ENCODE measurements around the gene EIF4E.

The EIF4E gene

DNA sequence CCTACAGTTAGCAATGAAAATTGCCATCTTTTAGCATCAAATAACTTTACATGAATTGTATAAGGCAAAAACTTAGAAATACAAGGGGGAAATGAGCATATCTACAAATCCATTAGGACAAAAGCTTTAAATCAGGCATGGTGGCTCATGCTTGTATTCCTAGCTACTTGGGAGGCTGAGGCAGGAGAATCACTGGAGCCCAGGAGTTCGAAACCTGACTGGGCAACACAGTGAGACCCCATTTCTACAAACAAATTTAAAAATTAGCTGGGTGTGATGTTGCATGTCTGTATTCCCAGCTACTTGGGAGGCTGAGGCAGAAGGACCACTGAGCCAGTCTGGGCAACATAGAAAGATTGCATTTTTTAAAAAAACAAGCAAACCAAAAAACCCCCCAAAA, 61.3 kb downstream of the EIF4E start:
- TF ChIP-seq, protein P1, sequence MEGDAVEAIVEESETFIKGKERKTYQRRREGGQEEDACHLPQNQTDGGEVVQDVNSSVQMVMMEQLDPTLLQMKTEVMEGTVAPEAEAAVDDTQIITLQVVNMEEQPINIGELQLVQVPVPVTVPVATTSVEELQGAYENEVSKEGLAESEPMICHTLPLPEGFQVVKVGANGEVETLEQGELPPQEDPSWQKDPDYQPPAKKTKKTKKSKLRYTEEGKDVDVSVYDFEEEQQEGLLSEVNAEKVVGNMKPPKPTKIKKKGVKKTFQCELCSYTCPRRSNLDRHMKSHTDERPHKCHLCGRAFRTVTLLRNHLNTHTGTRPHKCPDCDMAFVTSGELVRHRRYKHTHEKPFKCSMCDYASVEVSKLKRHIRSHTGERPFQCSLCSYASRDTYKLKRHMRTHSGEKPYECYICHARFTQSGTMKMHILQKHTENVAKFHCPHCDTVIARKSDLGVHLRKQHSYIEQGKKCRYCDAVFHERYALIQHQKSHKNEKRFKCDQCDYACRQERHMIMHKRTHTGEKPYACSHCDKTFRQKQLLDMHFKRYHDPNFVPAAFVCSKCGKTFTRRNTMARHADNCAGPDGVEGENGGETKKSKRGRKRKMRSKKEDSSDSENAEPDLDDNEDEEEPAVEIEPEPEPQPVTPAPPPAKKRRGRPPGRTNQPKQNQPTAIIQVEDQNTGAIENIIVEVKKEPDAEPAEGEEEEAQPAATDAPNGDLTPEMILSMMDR (conservative IDR thresholded peaks at IDR 0.05; ENCODE audit: low read length): no peak
- no peak overlapping the region for H3K4me3 ChIP-seq (ENCODE audit: low read length)
- DNase-seq (ENCODE audit: low read depth): no peak

GRCh38 chr4:98865059-98865458, 63.9 kb downstream of the EIF4E start:
- no peak for DNase-seq (ENCODE audit: low read depth)
- TF ChIP-seq, protein P1 (conservative IDR thresholded peaks at IDR 0.05; ENCODE audit: low read length): no peak
- no peak overlapping the region for H3K4me3 ChIP-seq (ENCODE audit: low read length)

GRCh38 chr4:98864560-98864959, 64.4 kb downstream of the EIF4E start:
- TF ChIP-seq, protein P1 (conservative IDR thresholded peaks at IDR 0.05; ENCODE audit: low read length): no peak
- no peak for DNase-seq (ENCODE audit: low read depth)
- H3K4me3 ChIP-seq (ENCODE audit: low read length): no peak overlapping the region

DNA sequence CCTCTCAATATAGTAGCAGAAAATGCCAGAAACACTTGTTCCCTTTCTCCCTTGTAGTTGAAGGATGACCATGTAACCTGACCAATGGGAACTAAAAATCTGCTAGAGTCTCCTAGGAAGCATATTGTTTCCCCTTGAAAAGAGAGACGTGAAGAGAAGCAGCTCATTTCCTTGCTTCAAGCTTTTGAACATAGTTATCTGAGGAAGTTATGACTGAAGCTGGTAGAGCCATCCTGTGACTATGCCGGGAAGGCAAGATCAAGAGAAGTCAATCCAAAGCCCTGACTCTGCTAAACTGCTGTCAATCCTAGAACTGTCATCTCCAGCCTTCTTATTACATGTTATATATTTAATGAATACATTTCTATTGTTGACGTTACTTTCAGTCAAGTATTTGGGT, 66.6 kb downstream of the EIF4E start:
- no peak overlapping the region for H3K4me3 ChIP-seq (ENCODE audit: low read length)
- no peak for DNase-seq (ENCODE audit: low read depth)
- TF ChIP-seq, protein P1 (conservative IDR thresholded peaks at IDR 0.05; ENCODE audit: low read length): no peak

GRCh38 chr4:98861100-98861884, 67.6 kb downstream of the EIF4E start:
- TF ChIP-seq, protein P1 (conservative IDR thresholded peaks at IDR 0.05; ENCODE audit: low read length): no peak
- H3K4me3 ChIP-seq (ENCODE audit: low read length): no peak overlapping the region
- no peak for DNase-seq (ENCODE audit: low read depth)

DNA sequence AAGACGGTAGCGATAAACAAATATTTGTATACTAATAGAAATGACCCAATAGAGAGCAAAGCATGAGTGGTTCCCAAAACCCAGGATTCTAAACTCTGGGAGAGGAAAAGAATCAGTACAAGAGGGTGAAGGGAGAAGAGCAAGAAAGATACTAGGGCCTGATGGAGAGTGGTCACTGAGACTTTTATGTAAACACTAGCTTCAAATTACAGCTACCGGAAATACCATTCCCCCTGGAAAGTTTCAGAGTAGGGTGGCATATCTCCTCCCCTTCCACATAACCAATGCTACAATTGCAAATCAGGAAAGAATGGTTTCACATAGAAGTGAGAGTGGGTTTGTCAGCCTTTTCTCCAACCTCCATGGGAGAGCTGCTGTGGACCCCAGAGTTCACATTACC, 77.1 kb downstream of the EIF4E start:
- DNase-seq (ENCODE audit: low read depth): peak; percentile 25
- TF ChIP-seq, protein P1 (conservative IDR thresholded peaks at IDR 0.05; ENCODE audit: low read length): no peak
- no peak overlapping the region for H3K4me3 ChIP-seq (ENCODE audit: low read length)

DNA sequence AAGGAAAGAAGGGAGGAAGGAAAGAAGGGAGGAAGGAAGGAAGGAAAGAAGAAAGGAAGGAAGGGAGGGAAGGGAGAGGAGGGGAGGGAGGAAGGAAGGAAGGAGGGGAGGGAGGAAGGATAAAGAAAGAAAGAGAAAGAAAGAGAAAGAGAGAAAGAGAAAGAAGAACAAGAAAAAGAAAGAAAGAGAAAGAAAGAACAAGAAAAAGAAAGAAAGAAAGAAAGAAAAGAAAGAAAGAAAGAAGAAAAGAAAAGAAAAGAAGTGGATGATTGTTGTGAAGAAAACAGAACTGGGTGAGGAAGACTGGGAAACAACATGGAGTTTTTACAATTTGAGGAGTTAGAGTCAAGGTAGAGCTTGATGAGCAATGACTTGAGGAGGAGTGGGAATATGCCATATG, 78.0 kb downstream of the EIF4E start:
- H3K4me3 ChIP-seq (ENCODE audit: low read length): no peak overlapping the region
- DNase-seq (ENCODE audit: low read depth): no peak
- TF ChIP-seq, protein P1 (conservative IDR thresholded peaks at IDR 0.05; ENCODE audit: low read length): no peak

All from AG10803 (cell line).